ENCODE data around the gene SLC10A6.

Gene SLC10A6

DNA sequence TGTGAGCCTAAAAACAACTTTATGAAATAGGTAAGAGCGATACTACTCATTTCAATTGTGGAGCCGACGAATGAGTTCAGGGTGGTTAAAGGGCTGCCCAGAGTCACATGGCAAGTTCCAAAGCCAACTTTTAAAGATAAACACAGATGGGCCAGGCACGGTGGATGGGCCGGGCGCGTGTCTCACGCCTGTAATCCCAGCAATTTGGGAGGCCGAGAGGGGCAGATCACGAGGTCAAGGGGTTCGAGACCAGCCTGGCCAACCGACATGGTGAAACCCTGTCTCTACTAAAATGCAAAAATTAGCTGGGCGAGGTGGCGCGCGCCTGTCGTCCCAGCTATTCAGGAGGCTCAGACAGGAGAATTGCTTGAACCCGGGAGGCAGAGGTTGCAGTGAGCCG, 44.0 kb upstream of the SLC10A6 start:
- peaks cover 7% of the 10 kb centered on the region for H3K27me3 Mint-ChIP-seq (ENCODE audit: low read depth)
- H3K9me3 Mint-ChIP-seq: no peaks in the 10 kb centered on the region
- peaks cover 6% of the 10 kb centered on the region for H3K4me1 Mint-ChIP-seq
- no peaks in the 10 kb centered on the region for H3K36me3 Mint-ChIP-seq (ENCODE audit: low read depth)
- TF ChIP-seq, protein P1, sequence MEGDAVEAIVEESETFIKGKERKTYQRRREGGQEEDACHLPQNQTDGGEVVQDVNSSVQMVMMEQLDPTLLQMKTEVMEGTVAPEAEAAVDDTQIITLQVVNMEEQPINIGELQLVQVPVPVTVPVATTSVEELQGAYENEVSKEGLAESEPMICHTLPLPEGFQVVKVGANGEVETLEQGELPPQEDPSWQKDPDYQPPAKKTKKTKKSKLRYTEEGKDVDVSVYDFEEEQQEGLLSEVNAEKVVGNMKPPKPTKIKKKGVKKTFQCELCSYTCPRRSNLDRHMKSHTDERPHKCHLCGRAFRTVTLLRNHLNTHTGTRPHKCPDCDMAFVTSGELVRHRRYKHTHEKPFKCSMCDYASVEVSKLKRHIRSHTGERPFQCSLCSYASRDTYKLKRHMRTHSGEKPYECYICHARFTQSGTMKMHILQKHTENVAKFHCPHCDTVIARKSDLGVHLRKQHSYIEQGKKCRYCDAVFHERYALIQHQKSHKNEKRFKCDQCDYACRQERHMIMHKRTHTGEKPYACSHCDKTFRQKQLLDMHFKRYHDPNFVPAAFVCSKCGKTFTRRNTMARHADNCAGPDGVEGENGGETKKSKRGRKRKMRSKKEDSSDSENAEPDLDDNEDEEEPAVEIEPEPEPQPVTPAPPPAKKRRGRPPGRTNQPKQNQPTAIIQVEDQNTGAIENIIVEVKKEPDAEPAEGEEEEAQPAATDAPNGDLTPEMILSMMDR (IDR thresholded peaks at IDR 0.05; ENCODE audit: unreplicated experiment in 3 of 3): no peak
- H3K4me3 Mint-ChIP-seq: peak overlapping the region; percentile 87 to 93 (median 92)
- peak overlapping the region; percentile 78 to 93 (median 85) for H3K27ac Mint-ChIP-seq

DNA sequence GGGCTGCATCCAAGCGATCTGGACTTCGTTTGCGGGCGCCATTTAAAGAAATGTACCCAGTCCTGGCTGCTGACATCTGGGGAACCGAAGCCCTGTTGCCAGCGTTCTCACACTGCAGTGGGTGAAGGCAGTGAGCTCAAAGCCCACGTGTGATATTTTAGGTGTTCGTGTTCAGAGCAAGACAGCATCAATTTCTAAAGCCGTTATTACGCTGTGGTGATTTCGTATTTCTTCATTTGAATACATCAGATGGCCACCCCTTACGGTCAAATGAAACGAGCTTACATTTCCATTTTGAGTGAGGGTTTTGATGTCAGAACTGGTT, 43.4 kb upstream of the SLC10A6 start:
- H3K4me1 Mint-ChIP-seq: peaks cover 6% of the 10 kb centered on the region
- H3K36me3 Mint-ChIP-seq (ENCODE audit: low read depth): peaks cover 3% of the 10 kb centered on the region
- peaks cover 7% of the 10 kb centered on the region for H3K27me3 Mint-ChIP-seq (ENCODE audit: low read depth)
- peak overlapping the region; percentile 87 to 93 (median 92) for H3K4me3 Mint-ChIP-seq
- TF ChIP-seq, protein P1 (IDR thresholded peaks at IDR 0.05; ENCODE audit: unreplicated experiment in 3 of 3): no peak
- H3K27ac Mint-ChIP-seq: peak overlapping the region; percentile 78 to 93 (median 85)
- H3K9me3 Mint-ChIP-seq: peaks cover 3% of the 10 kb centered on the region

DNA sequence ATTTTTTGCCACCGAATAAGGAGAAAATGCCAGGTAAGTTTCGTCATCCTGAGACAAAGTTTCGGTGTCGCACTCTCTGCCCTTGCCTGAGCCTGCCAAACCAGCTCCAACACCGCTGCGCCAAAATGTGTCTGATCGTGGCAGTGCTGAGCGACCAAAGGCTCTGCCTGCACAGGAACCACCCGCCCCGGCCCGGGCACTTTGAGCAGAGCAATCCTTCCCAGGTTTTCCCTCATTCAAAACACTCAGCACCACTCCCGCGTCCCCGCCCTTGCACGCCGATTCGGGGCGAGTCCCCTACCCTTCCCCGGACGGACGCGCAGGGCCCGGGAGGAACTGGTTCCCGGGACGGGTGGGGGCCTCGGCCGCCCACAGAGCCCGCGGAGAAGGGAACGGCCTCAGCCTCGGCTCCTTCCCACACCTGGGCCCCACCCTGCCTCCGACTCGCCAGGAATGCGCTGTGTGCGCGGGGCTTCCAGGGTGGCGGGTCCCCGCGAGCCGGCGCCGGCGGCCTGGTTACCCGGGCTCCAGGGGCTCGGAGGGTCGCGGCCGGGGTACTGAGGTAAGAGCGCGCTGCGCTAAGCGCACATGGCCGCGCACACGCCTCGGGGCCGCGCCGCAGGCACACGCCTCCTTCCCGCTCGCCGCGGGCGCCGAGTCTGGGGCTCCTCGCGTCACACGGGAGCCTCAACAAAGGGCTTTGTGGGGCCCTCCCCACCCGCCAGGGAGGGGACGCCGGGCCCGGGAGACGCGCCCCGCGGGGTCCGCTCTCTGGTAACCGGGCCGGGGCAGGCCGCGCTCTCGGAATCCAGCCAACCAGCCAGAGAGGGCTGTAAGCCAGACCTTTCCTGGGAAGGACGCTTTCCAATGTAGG, 42.8 kb upstream of the SLC10A6 start, which contains the start of gene C4orf36:
Gene C4orf36, minus strand, starts transcription at position 661 of the 874 bp plus-strand sequence. CDS start 902 bp downstream, outside the sequence.
- TF ChIP-seq, protein P1 (IDR thresholded peaks at IDR 0.05; ENCODE audit: unreplicated experiment in 3 of 3): no peak
- H3K9me3 Mint-ChIP-seq: peaks cover 3% of the 10 kb centered on the region
- H3K27me3 Mint-ChIP-seq (ENCODE audit: low read depth): peaks cover 7% of the 10 kb centered on the region
- H3K4me1 Mint-ChIP-seq: peaks cover 6% of the 10 kb centered on the region
- H3K27ac Mint-ChIP-seq: peak within 1 kb of the TSS; percentile 78 to 93 (median 85)
- H3K36me3 Mint-ChIP-seq (ENCODE audit: low read depth): peaks cover 6% of the 10 kb centered on the region
- peak within 1 kb of the TSS; percentile 87 to 93 (median 92) for H3K4me3 Mint-ChIP-seq

DNA sequence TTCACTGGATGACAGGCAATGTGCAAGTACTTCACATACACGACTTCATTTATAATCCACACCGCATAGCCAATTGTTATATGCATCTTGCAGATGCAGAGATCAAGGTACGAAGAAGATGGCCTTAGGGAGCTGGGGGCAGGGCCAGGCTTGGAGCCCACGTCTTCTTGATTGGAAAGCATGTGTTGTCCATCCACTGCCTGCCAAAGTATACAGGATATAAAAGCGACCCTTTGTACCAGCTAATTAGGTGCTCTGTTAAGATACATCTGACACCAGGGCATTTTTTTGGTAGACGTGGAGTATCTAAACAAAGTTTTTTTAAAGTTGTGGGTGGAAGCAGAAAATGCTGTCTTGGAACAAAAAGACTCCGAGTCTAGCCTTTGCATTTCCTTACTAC, 41.6 kb upstream of the SLC10A6 start:
- peak overlapping the region; percentile 17 to 83 (median 81) for H3K27ac Mint-ChIP-seq
- H3K9me3 Mint-ChIP-seq: peaks cover 3% of the 10 kb centered on the region
- H3K36me3 Mint-ChIP-seq (ENCODE audit: low read depth): peaks cover 6% of the 10 kb centered on the region
- peaks cover 7% of the 10 kb centered on the region for H3K27me3 Mint-ChIP-seq (ENCODE audit: low read depth)
- TF ChIP-seq, protein P1 (IDR thresholded peaks at IDR 0.05; ENCODE audit: unreplicated experiment in 3 of 3): no peak
- H3K4me1 Mint-ChIP-seq: peaks cover 6% of the 10 kb centered on the region
- H3K4me3 Mint-ChIP-seq: peak overlapping the region; percentile 82 to 87 (median 85)

DNA sequence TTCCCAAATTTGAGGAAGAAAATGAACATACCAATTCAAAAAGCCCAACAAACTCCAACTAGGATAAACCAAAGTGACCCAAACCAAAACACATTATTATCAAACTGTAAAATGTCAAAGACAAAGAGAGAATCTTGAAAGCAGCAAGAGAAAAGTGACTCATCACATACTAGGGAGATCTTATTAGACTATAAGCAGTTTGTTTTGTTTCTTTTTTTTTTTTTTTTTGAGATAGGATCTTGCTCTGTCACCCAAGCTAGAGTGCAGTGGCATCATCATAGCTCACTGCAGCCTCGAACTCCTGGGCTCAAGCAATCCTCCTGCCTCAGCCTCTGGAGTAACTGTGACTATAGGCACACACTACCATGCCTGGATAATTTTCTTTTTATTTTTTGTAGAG, 30.5 kb upstream of the SLC10A6 start:
- H3K4me3 Mint-ChIP-seq: no peak overlapping the region
- H3K9me3 Mint-ChIP-seq: peaks cover 24% of the 10 kb centered on the region
- peaks cover 10% of the 10 kb centered on the region for H3K36me3 Mint-ChIP-seq (ENCODE audit: low read depth)
- peaks cover 6% of the 10 kb centered on the region for H3K4me1 Mint-ChIP-seq
- no peaks in the 10 kb centered on the region for H3K27me3 Mint-ChIP-seq (ENCODE audit: low read depth)
- TF ChIP-seq, protein P1 (IDR thresholded peaks at IDR 0.05; ENCODE audit: unreplicated experiment in 3 of 3): no peak
- H3K27ac Mint-ChIP-seq: no peak overlapping the region

Measured in nephron (organoid).